Stimulated activated CD4-positive, alpha-beta T cell treated with anti-CD3 and anti-CD28 coated beads, Interleukin-12 subunit alpha, Interleukin-12 subunit beta, amount 100 ng/mL, for 24 hours (primary cell): ENCODE measurements around the gene IFIT2.
"Not testable (repeated sequence)": the region's sequence is repeated elsewhere in the genome, so short reads cannot be mapped to it uniquely, and the experiment has no call there.

ENCODE experiments used
- DNase-seq, 2 experiments: peaks; one replicate each; pipeline ENCODE4 v3.0.0-alpha.2; 2020; ENCODE audit warnings: low read depth in 2 of 2

IFIT2 gene

DNA sequence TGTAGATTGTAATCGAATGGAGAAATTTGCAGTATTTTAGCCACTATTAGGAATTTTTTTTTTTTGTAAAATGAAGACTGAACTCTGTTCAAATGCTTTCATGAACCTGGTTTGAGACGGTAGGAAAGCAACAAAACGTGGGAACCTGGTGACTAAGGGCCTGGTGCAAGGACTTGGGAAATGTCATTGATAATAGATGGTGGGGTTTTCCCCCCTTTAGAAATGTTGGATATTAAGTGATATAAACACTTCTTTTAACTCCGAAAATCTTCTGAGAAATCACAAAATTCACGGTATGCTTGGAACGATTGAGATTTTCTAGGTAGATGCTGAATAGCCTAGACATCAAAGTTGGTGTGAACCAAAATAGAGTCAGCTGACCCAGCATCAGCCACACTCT is 6.4 kb downstream of the IFIT2 start:
- no peak for DNase-seq

DNA sequence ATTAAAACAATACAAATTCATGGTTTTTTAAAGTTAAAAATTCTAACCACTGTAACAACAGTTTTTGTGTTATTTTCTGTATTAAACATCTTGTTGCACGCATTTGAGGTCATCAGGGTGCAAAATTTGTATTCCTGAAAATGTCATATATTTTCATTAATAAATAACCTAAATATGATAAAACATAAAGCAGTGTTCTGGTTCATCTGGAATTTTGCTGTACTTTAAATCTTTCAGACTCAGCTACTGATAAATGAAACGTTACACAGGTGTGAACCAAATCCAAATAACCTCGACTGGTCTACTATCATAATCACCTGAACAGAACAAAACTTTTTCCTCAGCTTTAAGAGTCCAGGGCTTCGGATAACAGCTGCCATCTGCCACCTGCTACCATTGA is 6.9 kb downstream of the IFIT2 start:
- no peak for DNase-seq

DNA sequence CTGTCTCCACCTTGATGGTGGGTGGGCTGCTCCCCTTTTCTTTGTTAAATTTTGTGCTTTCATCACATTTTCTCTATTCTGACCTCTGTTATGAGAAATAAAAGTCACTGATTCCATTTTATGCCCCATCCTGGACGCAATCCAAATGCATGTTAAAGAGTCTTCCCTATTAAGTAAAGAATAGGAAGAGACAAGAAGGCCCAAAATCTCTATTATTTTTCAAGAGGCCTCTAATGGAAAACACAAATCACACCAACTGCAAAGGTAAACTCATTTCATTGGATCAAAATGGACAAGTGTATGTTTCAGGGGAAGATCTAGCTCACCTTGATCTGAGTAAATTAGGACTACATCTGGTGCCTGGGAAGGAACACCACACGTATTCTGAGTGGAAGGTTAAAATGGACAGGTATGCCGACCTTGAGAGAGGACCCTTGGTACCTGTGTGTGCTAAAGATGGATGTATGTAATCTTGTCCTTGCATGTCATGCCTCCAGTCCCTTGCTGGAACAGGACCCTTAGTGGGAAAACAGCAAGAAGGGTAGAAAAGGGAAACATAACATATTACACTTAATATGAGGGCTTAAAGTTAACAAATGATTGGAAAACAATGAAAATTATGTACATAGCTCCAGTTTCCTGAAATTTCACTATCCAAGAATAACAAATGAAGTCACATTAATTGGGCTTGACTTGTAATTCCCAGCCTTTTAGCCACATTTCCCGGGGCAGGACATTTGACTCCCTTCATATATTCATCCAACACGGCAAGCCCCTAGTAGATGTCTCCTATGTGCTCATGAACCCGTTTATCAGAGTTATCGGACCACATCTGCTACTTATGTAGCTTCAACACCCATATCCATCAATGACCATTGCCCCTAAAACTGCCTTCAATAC is 7.6 kb downstream of the IFIT2 start:
- no peak for DNase-seq

GRCh38 chr10:89310056-89310893 is 8.4 kb downstream of the IFIT2 start:
- DNase-seq: no peak

DNA sequence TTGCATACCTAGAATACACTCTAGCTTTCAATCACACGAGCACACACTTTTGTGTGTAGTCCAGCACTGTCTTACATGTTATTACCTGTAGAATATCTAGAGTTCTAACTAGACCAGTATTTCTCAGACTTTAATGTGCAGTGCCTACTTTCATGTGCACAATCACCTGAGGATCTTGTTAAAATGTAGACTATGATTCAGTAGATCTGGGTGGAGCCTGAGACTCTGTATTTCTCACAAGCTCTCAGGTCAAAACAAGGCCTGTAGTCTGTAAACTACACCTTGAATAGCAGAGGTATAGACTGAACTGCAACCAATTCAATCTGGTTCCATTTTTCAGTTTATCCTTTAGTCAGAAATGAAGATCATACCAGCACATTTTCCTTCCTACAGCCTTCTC is 11.1 kb downstream of the IFIT2 start:
- DNase-seq: no peak

- no peak for DNase-seq
These were observed 12.8 kb downstream of the IFIT2 start for GRCh38 chr10:89314676-89315075.

DNA sequence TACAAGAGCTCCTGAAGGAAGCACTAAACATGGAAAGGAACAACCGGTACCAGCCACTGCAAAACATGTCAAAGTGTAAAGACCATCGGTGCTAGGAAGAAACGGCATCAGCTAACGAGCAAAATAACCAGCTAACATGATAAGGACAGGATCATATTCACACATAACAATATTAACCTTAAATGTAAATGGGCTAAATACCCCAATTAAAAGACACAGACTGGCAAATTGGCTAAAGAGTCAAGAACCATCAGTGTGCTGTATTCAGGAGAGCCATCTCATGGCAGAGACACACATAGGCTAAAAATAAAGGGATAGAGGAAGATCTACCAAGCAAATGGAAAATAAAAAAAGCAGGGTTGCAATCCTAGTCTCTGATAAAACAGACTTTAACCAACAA is 16.2 kb downstream of the IFIT2 start:
- DNase-seq: not testable (repeated sequence)

GRCh38 chr10:89325081-89325480 is 23.2 kb downstream of the IFIT2 start:
- DNase-seq: not testable (repeated sequence)

GRCh38 chr10:89325856-89326255 is 24.0 kb downstream of the IFIT2 start:
- DNase-seq: not testable (repeated sequence)

DNA sequence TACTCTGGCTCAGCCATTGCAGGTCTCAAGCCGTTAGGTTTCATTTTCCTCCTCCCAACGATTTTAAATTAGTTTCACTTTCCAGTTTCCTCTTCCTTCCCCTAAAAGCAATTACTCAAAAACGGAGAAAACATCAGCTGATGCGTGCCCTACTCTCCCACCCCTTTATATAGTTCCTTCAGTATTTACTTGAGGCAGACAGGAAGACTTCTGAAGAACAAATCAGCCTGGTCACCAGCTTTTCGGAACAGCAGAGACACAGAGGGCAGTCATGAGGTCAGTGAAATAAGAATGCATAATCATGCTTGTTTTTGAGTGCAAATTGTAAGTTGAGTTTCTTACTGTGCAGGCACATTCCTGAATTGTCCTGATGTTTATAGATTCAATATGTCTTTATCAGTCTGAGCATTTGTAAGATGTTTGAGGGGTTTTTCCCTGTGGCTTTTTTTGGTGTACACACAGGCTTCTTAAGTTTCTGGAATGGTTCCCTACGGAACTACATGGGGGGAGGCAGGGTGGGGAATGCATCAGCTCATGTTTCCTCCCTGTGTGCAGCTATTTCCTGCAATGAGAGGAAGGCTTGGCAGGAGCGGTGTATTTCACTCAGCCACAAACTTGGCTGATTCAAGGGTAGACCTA is 26.1 kb downstream of the IFIT2 start, which contains the start of gene IFIT3:
IFIT3 (plus strand) TSS at position 195 of the 639 bp plus-strand sequence; CDS start at position 272, 77 bp downstream.
- no peak for DNase-seq

DNA sequence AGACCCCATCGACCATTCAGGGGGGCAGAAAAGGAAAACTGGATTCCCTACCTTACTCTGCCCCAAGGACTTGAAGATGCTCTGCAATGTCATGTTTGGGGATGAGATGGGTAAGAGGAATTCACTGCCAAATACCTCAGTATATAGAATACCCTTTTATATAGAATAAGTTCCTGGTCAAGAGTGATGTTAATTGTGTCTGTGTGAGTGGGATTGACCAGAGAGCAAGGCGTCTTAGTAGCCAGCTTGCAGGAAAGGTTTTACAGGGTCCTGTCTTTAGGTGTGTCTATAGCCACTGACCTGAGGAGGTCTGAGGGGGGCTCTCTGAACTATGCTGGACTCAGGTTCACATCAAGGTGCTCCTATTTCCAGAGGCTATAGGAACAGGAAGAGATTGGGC is 27.3 kb downstream of the IFIT2 start:
- DNase-seq: no peak

DNA sequence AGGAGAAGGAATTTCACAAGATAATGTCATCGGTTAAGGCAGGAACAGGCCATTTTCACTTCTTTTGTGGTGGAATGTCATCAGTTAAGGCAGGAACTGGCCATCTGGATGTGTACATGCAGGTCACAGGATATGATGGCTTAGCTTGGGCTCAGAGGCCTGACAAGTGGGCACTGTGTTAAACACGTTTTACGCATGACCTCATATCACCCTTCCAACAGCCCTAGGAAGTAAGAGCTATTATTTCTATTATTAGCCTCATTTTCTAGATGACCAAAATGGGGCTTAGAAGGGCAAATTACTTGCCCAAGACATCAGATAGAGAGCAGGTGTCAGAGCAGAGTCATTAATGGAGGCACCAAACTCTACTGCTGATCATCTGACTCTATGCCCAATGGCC is 28.2 kb downstream of the IFIT2 start:
- not testable (repeated sequence) for DNase-seq

GRCh38 chr10:89330537-89331212 is 28.8 kb downstream of the IFIT2 start:
- no peak for DNase-seq

GRCh38 chr10:89331487-89332122 is 29.8 kb downstream of the IFIT2 start:
- not testable (repeated sequence) for DNase-seq

- no peak for DNase-seq
These were observed 30.3 kb downstream of the IFIT2 start for GRCh38 chr10:89332123-89332633.

GRCh38 chr10:89335226-89335625 is 33.4 kb downstream of the IFIT2 start:
- no peak for DNase-seq

DNA sequence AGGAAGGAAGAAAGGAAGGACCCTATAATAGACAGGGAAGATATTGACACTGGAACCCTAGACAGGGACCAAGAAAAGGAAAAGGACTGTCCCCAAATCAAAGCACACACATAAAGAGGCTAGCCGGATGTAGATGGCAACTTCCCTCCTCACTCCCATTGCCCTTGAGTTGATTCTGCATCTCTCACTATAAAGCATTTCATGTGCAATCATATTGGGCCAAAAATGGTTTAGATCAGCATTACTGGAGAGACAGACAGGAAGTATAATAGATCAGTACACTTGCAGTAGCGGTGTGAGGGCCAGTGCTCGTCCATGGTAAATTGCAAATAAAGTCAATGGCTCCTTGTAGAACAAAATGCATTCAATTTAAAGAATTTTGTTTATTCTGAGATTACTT is 34.4 kb downstream of the IFIT2 start:
- no peak for DNase-seq

DNA sequence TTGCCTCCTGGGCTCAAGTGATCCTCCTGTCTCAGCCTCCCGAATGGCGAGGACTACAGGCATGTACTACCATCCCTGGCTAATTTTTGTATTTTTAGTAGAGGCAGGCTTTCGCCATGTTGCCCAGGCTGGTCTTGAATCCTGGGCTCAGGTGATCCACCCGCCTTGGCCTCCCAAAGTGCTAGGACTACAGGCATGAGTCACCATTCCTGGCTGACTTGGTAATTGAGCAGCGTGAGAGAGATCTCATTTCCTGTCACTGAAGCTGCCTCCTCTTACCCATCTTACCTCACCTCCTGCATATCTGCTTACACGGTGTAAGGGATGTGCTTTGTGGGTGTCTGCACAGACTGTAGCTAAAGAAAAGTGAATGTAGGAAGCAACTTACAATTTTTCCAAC is 35.6 kb downstream of the IFIT2 start:
- no peak for DNase-seq

DNA sequence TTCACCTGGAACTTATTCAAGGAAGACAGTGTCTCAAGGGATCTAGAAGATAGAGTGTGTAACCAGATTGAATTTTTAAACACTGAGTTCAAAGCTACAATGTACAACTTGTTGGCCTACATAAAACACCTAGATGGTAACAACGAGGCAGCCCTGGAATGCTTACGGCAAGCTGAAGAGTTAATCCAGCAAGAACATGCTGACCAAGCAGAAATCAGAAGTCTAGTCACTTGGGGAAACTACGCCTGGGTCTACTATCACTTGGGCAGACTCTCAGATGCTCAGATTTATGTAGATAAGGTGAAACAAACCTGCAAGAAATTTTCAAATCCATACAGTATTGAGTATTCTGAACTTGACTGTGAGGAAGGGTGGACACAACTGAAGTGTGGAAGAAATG is 36.9 kb downstream of the IFIT2 start:
- DNase-seq: no peak

GRCh38 chr10:89339875-89340274 is 38.0 kb downstream of the IFIT2 start:
- no peak for DNase-seq

DNA sequence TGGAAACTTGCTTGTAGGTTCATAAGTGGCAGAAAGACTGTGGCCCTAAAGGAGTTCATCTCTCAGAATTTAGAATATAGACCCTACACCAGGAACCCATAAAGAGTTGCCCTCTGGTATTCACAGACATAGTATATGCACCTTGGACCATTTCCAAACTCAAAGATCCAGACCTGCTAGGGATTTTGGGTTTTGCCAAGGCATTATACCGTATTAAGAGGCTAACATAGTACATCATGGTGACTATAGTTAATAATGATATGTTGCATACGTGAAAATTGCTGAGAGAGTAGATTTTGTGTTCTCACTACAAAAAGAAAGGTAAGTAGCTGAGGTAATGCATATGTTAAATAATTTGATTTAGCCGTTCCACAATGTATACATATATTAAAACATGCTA is 39.8 kb downstream of the IFIT2 start:
- DNase-seq: no peak
